Hematopoietic multipotent progenitor cell (in vitro differentiated cells): Measurements from ENCODE around the gene CCL25. TPM values are rescaled to one million over a fixed set of nuclear protein-coding genes. Genes with fewer than 3 reads are reported as not detected.

Source experiments
- DNase-seq, 3 donors: peaks; one replicate each; pipeline ENCODE4 v3.0.0-alpha.2; 2011 to 2015; ENCODE audit warnings: low read depth in 2 of 3, low spot score in 2 of 3
- total RNA-seq: library from RNA; depleted of rRNA; stranded (reverse); fragments of >200 nt; gene quantifications from one replicate; pipeline ENCODE4 v1.2.3, GENCODE V29; 2012

The CCL25 gene
- total RNA-seq, 1 donor: 0.27 TPM

DNA sequence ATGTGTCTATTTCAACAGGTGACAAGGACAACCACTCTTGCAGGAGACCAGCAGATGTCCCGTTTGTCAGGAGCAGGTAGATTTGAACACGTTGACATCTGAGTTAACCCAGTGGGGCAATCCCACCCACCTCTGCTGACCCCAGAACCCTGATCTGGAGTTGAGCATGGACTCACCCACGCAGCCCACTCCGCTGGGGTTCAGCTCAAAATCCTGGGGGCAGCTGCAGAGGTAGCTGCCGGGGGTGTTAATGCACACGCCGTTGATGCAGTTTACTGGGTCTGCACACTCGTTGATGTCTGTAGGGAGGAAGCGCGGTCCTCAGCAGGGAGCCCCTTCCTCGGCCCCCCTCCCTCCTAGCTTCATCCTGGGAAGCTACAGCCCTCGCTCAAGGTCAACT, 56.9 kb downstream of the CCL25 start:
- DNase-seq: no peak

GRCh38 chr19:8109890-8110662, 57.5 kb downstream of the CCL25 start:
- DNase-seq: no peak

- DNase-seq: no peak
These were observed 58.4 kb downstream of the CCL25 start for GRCh38 chr19:8110931-8111330.

DNA sequence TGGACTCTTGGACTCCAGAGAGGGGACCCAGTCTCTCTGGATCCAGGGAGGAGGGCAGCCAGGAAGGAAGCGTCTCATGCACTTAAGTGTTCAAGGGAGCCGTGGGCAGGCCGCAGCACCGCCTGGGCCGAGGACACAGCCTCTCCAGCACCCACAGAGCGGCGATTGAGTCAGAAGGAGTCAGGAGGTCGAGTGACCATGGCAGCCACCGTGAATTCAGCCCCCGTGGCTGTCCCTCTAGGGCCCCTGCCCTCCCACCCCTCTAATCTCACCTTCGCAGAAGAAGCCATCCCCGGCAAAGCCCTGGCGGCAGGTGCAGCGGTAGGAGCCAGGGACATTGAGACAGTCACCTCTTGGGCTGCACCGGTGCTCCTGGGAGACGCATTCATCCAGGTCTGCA, 58.8 kb downstream of the CCL25 start:
- DNase-seq: no peak

Other genes starting within 250 kb of the CCL25 start
- gene EVI5L, start 222.5 kb upstream of the CCL25 start, total RNA-seq: 18.6 TPM
- gene PRR36, start 178.4 kb upstream of the CCL25 start, total RNA-seq: under 0.01 TPM
- 0.27 TPM for gene LRRC8E, start 164.2 kb upstream of the CCL25 start, total RNA-seq
- gene MAP2K7, start 148.9 kb upstream of the CCL25 start, total RNA-seq: 21.5 TPM
- gene TGFBR3L, start 137.9 kb upstream of the CCL25 start, total RNA-seq: not detected
- 11.3 TPM for gene SNAPC2, start 132.4 kb upstream of the CCL25 start, total RNA-seq
- gene CTXN1, start 126.6 kb upstream of the CCL25 start, total RNA-seq: 1.9 TPM
- 44.7 TPM for gene TIMM44, start 109.1 kb upstream of the CCL25 start, total RNA-seq
- gene ELAVL1, start 47.1 kb upstream of the CCL25 start, total RNA-seq: 44.4 TPM
- gene FBN3, start 96.8 kb downstream of the CCL25 start, total RNA-seq: not detected
- 25.9 TPM for gene CERS4, start 156.6 kb downstream of the CCL25 start, total RNA-seq